Lung (tissue), 12 donors: ENCODE results near the gene TBC1D5. TPM values are rescaled to one million over a fixed set of nuclear protein-coding genes. Genes with fewer than 3 reads are reported as not detected.

Experiments used
- ATAC-seq: fragments of 200-7000 bp; cut with Tn5 transposase; one replicate; pipeline ENCODE4 v1.9.1; 2020; ENCODE audit warnings: moderate number of reproducible peaks; ENCODE audit not compliant: insufficient read depth, low FRiP score
- DNase-seq, 3 donors: peaks; one replicate each; pipeline ENCODE4 v3.0.0-alpha.2; 2013 to 2017
- H3K27ac ChIP-seq, 2 donors: one replicate each; pipeline ENCODE4 v1.5.1; 2013; ENCODE audit warnings: mild to moderate bottlenecking in 2 of 2, moderate library complexity in 2 of 2, control low read depth in 1 of 2, inconsistent platforms in 1 of 2, low read depth in 1 of 2, low read length in 1 of 2
- H3K27me3 ChIP-seq, 3 donors: one replicate each; pipeline ENCODE4 v1.5.1; 2013; ENCODE audit warnings: low read length in 2 of 3; ENCODE audit not compliant: control insufficient read depth in 3 of 3, insufficient read depth in 3 of 3
- H3K36me3 ChIP-seq, 4 donors: one replicate each; pipeline ENCODE4 v1.5.1; 2013; ENCODE audit warnings: low read length in 4 of 4, mild to moderate bottlenecking in 1 of 4, moderate library complexity in 1 of 4; ENCODE audit not compliant: control insufficient read depth in 4 of 4, insufficient read depth in 4 of 4
- H3K4me1 ChIP-seq, 5 donors: one replicate each; pipeline ENCODE4 v1.5.1; 2013; ENCODE audit warnings: low read length in 5 of 5, mild to moderate bottlenecking in 2 of 5, moderate library complexity in 1 of 5; ENCODE audit not compliant: control insufficient read depth in 5 of 5, insufficient read depth in 5 of 5
- H3K4me3 ChIP-seq: one replicate; pipeline ENCODE4 v1.5.1; 2013; ENCODE audit warnings: mild to moderate bottlenecking, control low read depth, moderate library complexity
- H3K9ac ChIP-seq, 2 donors: one replicate each; pipeline ENCODE4 v1.5.1; 2013; ENCODE audit warnings: low read length in 2 of 2, control low read depth in 1 of 2; ENCODE audit not compliant: insufficient read depth in 1 of 2
- H3K9me3 ChIP-seq, 4 donors: one replicate each; pipeline ENCODE4 v1.5.1; 2013; ENCODE audit warnings: low read length in 3 of 4, mild to moderate bottlenecking in 1 of 4, moderate library complexity in 1 of 4; ENCODE audit not compliant: control insufficient read depth in 4 of 4, insufficient read depth in 3 of 4
- WGBS, 2 donors: extraction: QIAGEN DNeasy Blood & Tissue Kit; methylation state at CpG; one replicate each; pipeline ENCODE4 v1.1.7; 2013; 5-methylcytosine and 5-hydroxymethylcytosine counted together
- polyA plus RNA-seq, 2 donors: library from polyadenylated mRNA; stranded (reverse); fragments of 200-250 nt; gene quantifications; one replicate each; pipeline ENCODE4 v1.2.1, GENCODE V29; 2013
- total RNA-seq, 2 donors: library from RNA; depleted of rRNA in 1 of 2; stranded (reverse); fragments of >200 nt in 1 of 2; gene quantifications; one replicate each; pipeline ENCODE4 v1.2.1, GENCODE V29; 2014 to 2021
- TF ChIP-seq, protein P1 (sequence below): IDR thresholded peaks from 2 replicates; pipeline ENCODE4 v1.5.1; 2012; ENCODE audit warnings: mild to moderate bottlenecking; ENCODE audit errors: control extremely low read depth, extremely low read depth
- donor health status: control.
- donor health status: control.
- donor health status: Bipolar disorder and iron deficiency.
- donor health status: healthy.
- donor health status: DM: yes; HTN: yes; CAD: no.

Gene TBC1D5
- total and polyA plus RNA-seq, 4 donors, result 8.7 to 111 (median 39.6) TPM

- Histone ChIP-seq H3K36me3 (no peaks in the 10 kb centered on the region), H3K27ac (no peak overlapping the region), H3K4me3 (no peak overlapping the region), H3K27me3 (no peaks in the 10 kb centered on the region), H3K9me3 (no peaks in the 10 kb centered on the region), H3K9ac (no peak overlapping the region), H3K4me1 (peaks cover 0 to 6% (median 0%) of the 10 kb centered on the region in 5 donors)
- TF ChIP-seq, protein P1, sequence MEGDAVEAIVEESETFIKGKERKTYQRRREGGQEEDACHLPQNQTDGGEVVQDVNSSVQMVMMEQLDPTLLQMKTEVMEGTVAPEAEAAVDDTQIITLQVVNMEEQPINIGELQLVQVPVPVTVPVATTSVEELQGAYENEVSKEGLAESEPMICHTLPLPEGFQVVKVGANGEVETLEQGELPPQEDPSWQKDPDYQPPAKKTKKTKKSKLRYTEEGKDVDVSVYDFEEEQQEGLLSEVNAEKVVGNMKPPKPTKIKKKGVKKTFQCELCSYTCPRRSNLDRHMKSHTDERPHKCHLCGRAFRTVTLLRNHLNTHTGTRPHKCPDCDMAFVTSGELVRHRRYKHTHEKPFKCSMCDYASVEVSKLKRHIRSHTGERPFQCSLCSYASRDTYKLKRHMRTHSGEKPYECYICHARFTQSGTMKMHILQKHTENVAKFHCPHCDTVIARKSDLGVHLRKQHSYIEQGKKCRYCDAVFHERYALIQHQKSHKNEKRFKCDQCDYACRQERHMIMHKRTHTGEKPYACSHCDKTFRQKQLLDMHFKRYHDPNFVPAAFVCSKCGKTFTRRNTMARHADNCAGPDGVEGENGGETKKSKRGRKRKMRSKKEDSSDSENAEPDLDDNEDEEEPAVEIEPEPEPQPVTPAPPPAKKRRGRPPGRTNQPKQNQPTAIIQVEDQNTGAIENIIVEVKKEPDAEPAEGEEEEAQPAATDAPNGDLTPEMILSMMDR, result no peak
- DNase-seq (no peak), ATAC-seq (no peak)
These were observed 113.0 kb downstream of the TBC1D5 start for GRCh38 chr3:17629400-17629799.

- Histone ChIP-seq H3K36me3 (peaks cover 0 to 3% (median 0%) of the 10 kb centered on the region in 4 donors), H3K4me1 (peaks cover 0 to 6% (median 0%) of the 10 kb centered on the region in 5 donors), H3K4me3 (no peak overlapping the region), H3K27me3 (no peaks in the 10 kb centered on the region), H3K27ac (no peak overlapping the region), H3K9ac (no peak overlapping the region), H3K9me3 (no peaks in the 10 kb centered on the region)
- ATAC-seq, result no peak
- WGBS, 2 donors, result 43 to 76% methylated on average over 1 of the region's 1 CpG
- no peak for DNase-seq
- TF ChIP-seq, protein P1, result no peak
These were observed 116.0 kb downstream of the TBC1D5 start for GRCh38 chr3:17626395-17626794.

- no peak overlapping the region for H3K9ac ChIP-seq
- H3K27me3 ChIP-seq, result no peaks in the 10 kb centered on the region
- ATAC-seq, result no peak
- no peak for DNase-seq
- no peaks in the 10 kb centered on the region for H3K9me3 ChIP-seq
- H3K36me3 ChIP-seq, result peaks cover 0 to 3% (median 0%) of the 10 kb centered on the region in 4 donors
- no peak overlapping the region for H3K27ac ChIP-seq
- peaks cover 0 to 6% (median 0%) of the 10 kb centered on the region in 5 donors for H3K4me1 ChIP-seq
- no peak overlapping the region for H3K4me3 ChIP-seq
- TF ChIP-seq, protein P1, result no peak
- 65 to 70% methylated on average over 2 of the region's 2 CpGs for WGBS, 2 donors
These were observed 117.3 kb downstream of the TBC1D5 start for GRCh38 chr3:17625133-17625532.

DNA sequence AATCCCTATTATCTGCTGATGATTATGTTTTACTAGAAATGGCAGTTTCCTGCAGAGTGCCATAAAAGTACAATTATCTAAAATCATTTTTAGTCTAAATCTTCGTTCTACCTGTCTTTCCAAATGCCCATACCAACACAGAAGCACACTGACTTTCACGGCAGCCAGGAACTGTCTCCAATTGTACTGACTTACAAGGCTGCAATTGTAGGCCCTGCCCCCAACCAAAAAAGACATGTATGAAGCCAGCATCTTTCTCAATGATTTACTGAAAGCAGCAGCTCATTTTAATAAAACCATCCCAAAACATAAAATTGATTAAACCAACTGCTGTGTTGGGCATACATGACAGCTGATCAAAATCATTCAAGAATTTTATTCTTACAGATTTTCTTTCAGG is 119.0 kb downstream of the TBC1D5 start:
- Histone ChIP-seq H3K4me3 (no peak overlapping the region), H3K27ac (no peak overlapping the region), H3K36me3 (peaks cover 0 to 6% (median 4%) of the 10 kb centered on the region in 4 donors), H3K9ac (no peak overlapping the region), H3K4me1 (peaks cover 0 to 6% (median 0%) of the 10 kb centered on the region in 5 donors), H3K27me3 (no peaks in the 10 kb centered on the region), H3K9me3 (peaks cover 0 to 2% (median 0%) of the 10 kb centered on the region in 4 donors)
- 96 to 99% methylated on average over 2 of the region's 2 CpGs for WGBS, 2 donors
- ATAC-seq, result no peak
- no peak for DNase-seq
- TF ChIP-seq, protein P1, result no peak
